Activated T-helper 17 cell treated with anti-CD3 and anti-CD28 coated beads, Interleukin-2, amount 50 U/mL, for 72 hours (primary cell): ENCODE results near the gene DYNC2H1. TPM values are rescaled to one million over a fixed set of nuclear protein-coding genes. Genes with fewer than 3 reads are reported as not detected.

Experiments
- ATAC-seq: fragments of 150-1000 bp; cut with Tn5 transposase; replicated peaks from 2 replicates; pipeline ENCODE4 v1.10.0; 2021; ENCODE audit warnings: mild to moderate bottlenecking, moderate library complexity
- H3K27ac Mint-ChIP-seq: one replicate; pipeline ENCODE4 v1.8.0; 2022; ENCODE audit warnings: mixed read lengths
- H3K27me3 Mint-ChIP-seq: one replicate; pipeline ENCODE4 v1.8.0; 2022; ENCODE audit warnings: mixed read lengths
- H3K36me3 Mint-ChIP-seq: one replicate; pipeline ENCODE4 v1.8.0; 2022; ENCODE audit warnings: low read depth, mild to moderate bottlenecking, mixed read lengths
- H3K4me1 Mint-ChIP-seq: one replicate; pipeline ENCODE4 v1.8.0; 2022; ENCODE audit warnings: mixed read lengths
- H3K4me3 Mint-ChIP-seq: one replicate; pipeline ENCODE4 v1.8.0; 2022; ENCODE audit warnings: mild to moderate bottlenecking, mixed read lengths
- H3K9me3 Mint-ChIP-seq: one replicate; pipeline ENCODE4 v1.8.0; 2022; ENCODE audit warnings: mixed read lengths
- total RNA-seq, 2 donors: library from RNA; stranded (reverse); gene quantifications; one replicate each; pipeline ENCODE4 v1.2.3, GENCODE V29; 2022

DYNC2H1 gene
- total RNA-seq, 2 donors from 2014 or later, result 2.2 to 2.5 TPM

DNA sequence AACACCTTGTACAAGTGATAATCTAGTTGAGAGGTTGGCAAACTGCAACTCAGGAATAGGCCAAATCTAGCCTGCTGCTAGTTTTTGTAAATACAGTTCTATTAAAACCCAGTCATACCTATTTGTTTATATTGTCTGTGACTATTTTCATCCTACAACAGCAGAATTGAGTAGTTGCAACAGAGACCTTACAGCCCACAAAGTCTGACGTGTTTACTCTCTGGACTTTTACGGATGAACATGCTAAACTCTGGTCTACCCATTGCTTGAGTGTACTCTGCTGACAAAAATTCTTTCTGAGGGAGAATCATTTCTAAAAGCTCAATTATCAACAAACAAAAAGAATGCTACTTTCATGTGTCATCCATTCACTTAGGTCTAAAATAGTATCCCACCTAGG is 287.0 kb downstream of the DYNC2H1 start:
- Mint-ChIP-seq H3K36me3 (no peaks in the 10 kb centered on the region), H3K27me3 (no peaks in the 10 kb centered on the region), H3K9me3 (peaks cover 6% of the 10 kb centered on the region), H3K4me3 (no peak overlapping the region), H3K27ac (no peak overlapping the region), H3K4me1 (no peaks in the 10 kb centered on the region)
- no peak for ATAC-seq

DNA sequence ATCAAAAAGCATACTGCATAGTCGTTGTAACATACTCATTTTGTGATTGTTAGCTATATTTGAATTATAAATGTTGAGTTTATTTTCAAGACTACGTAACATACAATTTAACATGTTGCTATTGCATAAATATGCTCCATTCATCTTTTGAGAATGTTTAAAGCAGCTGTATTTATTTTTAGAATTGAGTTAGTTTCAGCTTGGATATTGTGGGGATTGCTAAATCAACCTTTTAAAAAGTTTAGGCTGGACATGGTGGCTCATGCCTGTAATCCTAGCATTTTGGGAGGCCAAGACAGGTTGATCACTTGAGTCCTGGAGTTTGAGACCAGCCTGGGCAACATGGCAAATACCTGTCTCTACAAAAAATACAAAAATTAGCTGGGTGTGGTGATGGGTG is 288.1 kb downstream of the DYNC2H1 start:
- no peaks in the 10 kb centered on the region for H3K36me3 Mint-ChIP-seq
- no peak overlapping the region for H3K4me3 Mint-ChIP-seq
- no peaks in the 10 kb centered on the region for H3K27me3 Mint-ChIP-seq
- no peaks in the 10 kb centered on the region for H3K4me1 Mint-ChIP-seq
- H3K27ac Mint-ChIP-seq, result no peak overlapping the region
- no peak for ATAC-seq
- H3K9me3 Mint-ChIP-seq, result peaks cover 6% of the 10 kb centered on the region

DNA sequence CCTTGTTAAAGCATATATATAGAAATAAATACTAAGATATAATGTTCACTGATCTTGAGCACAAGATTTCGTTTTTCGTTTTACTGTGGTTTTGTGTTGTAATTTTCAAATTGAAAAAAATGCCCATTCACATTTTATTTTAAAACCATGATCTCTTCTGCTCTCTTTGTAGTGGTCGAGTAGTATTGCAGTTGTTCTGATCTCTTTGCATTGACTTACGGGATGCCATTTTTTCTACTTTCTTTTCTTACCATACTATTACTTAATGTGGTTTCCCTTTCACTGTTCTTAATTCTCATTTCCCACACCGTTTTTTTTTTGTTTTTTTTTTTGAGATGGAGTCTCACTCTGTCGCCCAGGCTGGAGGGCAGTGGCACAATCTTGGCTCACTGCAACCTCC is 289.6 kb downstream of the DYNC2H1 start:
- Mint-ChIP-seq H3K27ac (no peak overlapping the region), H3K9me3 (peaks cover 3% of the 10 kb centered on the region), H3K36me3 (no peaks in the 10 kb centered on the region), H3K4me3 (no peak overlapping the region), H3K27me3 (no peaks in the 10 kb centered on the region), H3K4me1 (no peaks in the 10 kb centered on the region)
- ATAC-seq, result no peak

DNA sequence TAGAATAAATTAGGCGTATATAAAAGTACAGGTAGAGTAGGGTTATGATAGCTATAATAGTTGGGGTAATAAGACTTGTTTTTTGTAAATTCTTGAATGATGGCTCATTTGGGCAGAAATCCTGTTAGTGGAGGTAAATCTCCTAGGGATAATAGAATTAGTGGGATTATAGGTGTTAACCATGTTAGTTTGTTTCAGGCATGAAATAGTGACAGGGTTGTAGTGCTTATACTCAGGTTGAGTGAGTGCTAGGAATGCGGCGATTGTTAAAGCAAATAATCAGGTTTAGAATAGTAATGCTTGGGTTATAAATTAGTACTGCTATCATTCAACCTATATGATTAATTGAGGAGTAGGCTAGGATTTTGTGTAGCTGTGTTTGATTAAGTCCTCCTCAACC is 297.1 kb downstream of the DYNC2H1 start:
- Mint-ChIP-seq H3K27me3 (no peaks in the 10 kb centered on the region), H3K36me3 (no peaks in the 10 kb centered on the region), H3K27ac (no peak overlapping the region), H3K9me3 (no peaks in the 10 kb centered on the region), H3K4me1 (no peaks in the 10 kb centered on the region), H3K4me3 (no peak overlapping the region)
- ATAC-seq, result no peak

DNA sequence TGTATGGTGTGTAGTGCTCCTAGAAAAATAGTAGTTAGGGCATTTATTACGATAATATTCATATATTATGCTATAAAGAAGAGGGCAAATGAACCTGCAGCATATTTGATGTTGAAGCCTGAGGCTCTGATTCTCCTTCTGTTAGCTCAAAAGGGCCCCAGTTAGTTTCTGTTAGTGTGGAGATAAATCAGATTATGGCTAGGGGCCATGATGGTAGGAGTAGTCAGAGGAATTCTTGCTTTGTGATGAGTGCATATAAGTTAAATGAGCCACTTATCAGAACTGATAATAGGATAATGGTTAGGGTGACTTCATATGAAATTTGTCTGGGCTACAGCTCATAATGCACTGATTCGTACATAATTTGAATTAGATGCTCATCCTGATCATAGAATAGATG is 298.4 kb downstream of the DYNC2H1 start:
- H3K27ac Mint-ChIP-seq, result no peak overlapping the region
- no peaks in the 10 kb centered on the region for H3K36me3 Mint-ChIP-seq
- no peak overlapping the region for H3K4me3 Mint-ChIP-seq
- H3K27me3 Mint-ChIP-seq, result no peaks in the 10 kb centered on the region
- H3K9me3 Mint-ChIP-seq, result no peaks in the 10 kb centered on the region
- no peak for ATAC-seq
- no peaks in the 10 kb centered on the region for H3K4me1 Mint-ChIP-seq

DNA sequence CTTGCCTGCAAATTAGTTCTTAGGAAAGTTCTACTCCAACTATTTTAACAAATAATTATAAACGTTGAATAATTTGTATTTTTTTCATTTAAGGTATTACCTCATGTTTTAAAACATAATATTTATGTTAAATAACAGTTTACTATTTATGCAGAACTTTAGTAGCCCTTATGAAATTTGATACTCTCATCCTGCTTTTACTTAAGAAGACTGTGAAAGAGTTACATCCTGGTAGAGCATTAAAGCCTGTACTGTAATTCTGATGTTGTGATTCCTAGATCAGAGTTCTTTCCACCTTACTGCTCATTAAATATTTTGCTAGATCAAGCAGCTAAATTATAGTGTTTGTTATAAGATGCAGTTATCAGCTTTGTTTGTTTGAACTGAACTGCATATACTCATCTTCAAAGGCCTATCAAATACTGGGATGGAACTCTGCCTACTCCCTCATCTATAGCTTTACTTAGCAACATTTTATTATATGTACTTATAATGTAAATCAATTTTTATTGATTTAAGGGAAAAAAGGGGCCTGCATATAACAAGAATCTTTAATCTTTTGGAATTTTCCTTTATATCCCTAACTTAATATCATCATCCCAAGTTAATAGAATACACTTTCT is 304.2 kb downstream of the DYNC2H1 start:
- Mint-ChIP-seq H3K4me1 (no peaks in the 10 kb centered on the region), H3K9me3 (peaks cover 4% of the 10 kb centered on the region), H3K36me3 (no peaks in the 10 kb centered on the region), H3K27me3 (no peaks in the 10 kb centered on the region), H3K27ac (no peak overlapping the region), H3K4me3 (no peak overlapping the region)
- ATAC-seq, result no peak

DNA sequence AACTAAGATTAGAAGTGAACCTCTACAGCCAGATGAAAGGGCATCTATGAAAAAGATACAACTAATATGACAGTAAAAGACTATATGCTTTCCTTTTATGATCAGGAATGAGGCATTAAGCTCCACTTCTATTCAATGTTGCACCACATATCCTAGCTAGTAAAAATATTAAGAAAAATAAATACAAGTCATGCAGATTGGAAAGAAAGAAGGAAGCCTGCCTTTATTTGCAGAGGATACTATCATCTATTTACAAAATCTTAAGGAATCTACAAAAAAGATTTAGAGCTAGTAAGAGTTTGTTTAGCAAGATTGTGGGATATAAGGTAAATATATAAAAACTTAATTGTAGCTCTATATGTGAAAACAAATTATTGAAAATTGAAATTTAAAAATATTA is 308.8 kb downstream of the DYNC2H1 start:
- Mint-ChIP-seq H3K9me3 (peaks cover 10% of the 10 kb centered on the region), H3K27me3 (no peaks in the 10 kb centered on the region), H3K4me3 (no peak overlapping the region), H3K4me1 (no peaks in the 10 kb centered on the region), H3K36me3 (no peaks in the 10 kb centered on the region), H3K27ac (no peak overlapping the region)
- no peak for ATAC-seq

DNA sequence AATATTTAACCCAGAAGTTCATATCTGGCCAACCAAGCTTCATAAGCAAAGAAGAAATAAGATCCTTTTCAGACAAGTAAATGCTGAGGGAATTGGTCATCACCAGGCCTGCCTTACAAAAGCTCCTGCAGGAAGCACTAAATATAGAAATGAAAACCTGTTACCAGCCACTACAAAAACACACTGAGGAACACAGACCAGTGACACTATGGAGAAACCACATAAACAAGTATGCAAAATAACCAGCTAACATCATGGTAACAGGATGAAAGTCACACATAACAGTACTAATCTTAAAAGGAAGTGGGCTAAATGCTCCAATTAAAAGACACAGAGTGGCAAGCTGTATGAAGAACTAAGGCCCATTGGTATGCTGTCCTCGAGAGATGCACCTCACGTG is 311.4 kb downstream of the DYNC2H1 start:
- no peaks in the 10 kb centered on the region for H3K36me3 Mint-ChIP-seq
- no peaks in the 10 kb centered on the region for H3K27me3 Mint-ChIP-seq

DNA sequence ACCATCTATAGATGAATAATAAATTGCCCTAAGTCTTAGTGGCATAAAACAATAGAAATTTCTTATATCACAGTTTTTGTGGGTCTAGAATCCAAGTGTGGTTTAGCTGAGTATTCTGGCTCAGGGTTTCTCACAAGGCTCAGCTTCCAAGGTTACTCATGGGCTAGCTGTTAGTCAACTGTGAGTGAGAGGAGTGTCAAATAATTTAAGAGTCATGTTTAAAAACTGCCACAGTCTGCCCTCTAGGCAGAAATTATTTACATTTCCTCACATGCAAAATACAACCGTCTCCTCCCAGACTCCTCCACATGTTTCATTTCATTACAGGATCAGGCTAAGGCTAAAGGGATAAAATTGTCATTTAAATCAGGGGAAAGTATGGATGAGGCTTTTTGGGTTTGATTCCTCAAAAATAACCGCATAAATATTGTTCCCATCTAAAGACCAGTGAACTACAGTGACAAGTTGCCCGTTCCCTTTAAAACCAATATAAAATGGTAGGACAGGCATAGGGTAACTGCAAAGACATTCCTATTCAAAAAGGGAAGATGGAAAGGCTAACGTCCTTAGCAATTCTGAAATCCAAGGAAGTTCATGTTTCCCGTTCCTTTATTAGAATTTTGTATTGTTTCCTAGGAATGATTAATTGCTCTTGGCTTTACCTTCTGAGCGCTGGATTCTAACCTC is 324.3 kb downstream of the DYNC2H1 start:
- no peak overlapping the region for H3K4me3 Mint-ChIP-seq
- H3K27ac Mint-ChIP-seq, result no peak overlapping the region
- ATAC-seq, result no peak

More for the DNA sequence above, 311.4 kb downstream of the DYNC2H1 start:
- no peak overlapping the region for H3K4me3 Mint-ChIP-seq
- H3K27ac Mint-ChIP-seq, result no peak overlapping the region
- no peaks in the 10 kb centered on the region for H3K4me1 Mint-ChIP-seq
- ATAC-seq, result peak; percentile 38
- H3K9me3 Mint-ChIP-seq, result peaks cover 6% of the 10 kb centered on the region

DNA sequence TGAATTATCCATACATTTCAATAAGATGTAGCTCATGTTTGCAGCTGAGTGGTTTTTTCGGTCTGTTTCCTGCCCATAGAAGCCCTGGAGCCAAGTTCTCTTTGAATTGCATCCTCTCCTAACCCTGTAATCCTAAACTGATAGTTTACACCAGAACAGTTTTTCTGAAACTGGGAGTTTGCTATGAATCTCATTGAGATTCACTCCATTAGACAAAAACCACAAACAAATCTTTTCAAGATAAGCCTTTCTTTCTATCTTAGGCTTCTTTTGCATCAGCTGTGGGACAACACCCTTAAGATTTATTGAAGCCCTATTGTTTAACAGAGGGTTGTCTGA is 324.8 kb downstream of the DYNC2H1 start:
- H3K27me3 Mint-ChIP-seq, result no peaks in the 10 kb centered on the region
- no peaks in the 10 kb centered on the region for H3K9me3 Mint-ChIP-seq

More for the DNA sequence above, 324.3 kb downstream of the DYNC2H1 start:
- H3K36me3 Mint-ChIP-seq, result no peaks in the 10 kb centered on the region
- H3K4me1 Mint-ChIP-seq, result no peaks in the 10 kb centered on the region
- H3K9me3 Mint-ChIP-seq, result no peaks in the 10 kb centered on the region
- no peaks in the 10 kb centered on the region for H3K27me3 Mint-ChIP-seq

DNA sequence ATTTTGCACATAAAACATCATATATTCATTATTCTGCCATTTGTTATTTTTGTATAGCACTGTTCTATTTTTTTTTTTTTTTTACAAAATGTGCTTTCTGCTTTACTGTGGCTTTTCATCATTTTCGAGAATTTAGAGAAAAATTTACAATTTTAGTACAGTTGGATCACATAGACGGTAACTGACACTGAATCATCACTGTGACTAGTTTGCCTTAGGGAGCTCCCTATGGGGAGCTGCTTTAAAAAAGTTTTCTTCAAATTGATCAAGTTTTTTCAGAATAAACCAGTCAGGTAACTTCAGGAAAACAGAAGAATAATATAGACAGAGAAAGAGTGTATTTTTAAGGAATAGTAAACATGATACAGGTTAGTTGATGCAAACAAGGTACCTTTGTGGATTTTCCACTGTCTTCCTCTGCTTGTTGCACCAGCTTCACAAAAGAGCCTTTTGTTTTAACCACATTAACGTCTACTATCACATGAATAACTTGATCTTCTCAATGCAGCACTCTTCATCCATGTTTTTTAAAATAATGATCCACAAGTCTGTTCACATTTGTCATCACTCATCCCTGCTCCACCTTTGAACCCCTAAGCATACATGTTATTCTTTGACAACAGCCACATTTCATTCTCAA is 327.0 kb downstream of the DYNC2H1 start:
- H3K36me3 Mint-ChIP-seq, result no peaks in the 10 kb centered on the region
- no peak overlapping the region for H3K4me3 Mint-ChIP-seq
- H3K27ac Mint-ChIP-seq, result no peak overlapping the region
- ATAC-seq, result no peak
- no peaks in the 10 kb centered on the region for H3K27me3 Mint-ChIP-seq
- H3K9me3 Mint-ChIP-seq, result no peaks in the 10 kb centered on the region
- no peaks in the 10 kb centered on the region for H3K4me1 Mint-ChIP-seq

More for the DNA sequence above, 324.8 kb downstream of the DYNC2H1 start:
- Mint-ChIP-seq H3K4me3 (no peak overlapping the region), H3K36me3 (no peaks in the 10 kb centered on the region), H3K27ac (no peak overlapping the region), H3K4me1 (no peaks in the 10 kb centered on the region)
- no peak for ATAC-seq

DNA sequence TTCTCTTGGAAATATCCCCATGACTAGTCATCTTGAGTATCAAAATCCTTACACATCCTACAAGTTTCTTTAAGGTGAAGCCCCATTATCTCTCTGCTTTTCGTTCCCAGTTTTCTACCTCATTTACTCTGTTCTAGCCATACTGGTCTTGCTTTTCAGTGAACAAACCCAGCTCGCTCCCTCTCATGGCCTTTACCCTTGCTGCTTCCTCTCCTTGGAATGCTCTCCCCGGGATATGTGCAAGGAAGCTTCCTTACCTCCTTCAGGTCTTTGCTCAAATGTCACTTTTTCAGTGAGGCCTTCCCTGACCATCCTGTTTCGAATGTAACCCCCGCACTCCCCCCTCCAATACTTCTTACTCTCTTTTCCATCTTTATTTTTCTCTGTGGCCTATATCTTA is 331.8 kb downstream of the DYNC2H1 start:
- Mint-ChIP-seq H3K4me3 (no peak overlapping the region), H3K36me3 (no peaks in the 10 kb centered on the region)

DNA sequence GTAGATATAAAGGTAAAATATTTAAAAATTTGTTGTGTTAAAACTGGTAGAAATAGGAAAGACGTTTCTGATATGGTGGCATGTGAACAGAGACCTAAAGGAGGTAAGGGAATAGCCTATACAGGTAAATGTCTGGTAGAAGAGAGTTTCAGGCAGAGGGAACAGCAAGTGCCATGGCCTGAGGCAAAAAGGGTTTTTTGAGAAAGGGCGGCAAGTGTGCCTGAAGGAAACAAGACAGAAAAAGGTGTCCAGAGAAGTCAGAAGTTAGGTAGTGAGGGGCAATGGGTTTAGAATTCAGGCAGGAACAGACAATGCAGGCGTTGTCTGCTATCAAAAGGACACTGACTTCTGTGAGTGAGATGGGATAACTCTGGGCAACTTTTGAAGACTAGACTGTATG is 339.7 kb downstream of the DYNC2H1 start:
- ATAC-seq, result no peak
- no peaks in the 10 kb centered on the region for H3K4me1 Mint-ChIP-seq
- H3K4me3 Mint-ChIP-seq, result no peak overlapping the region
- H3K27me3 Mint-ChIP-seq, result no peaks in the 10 kb centered on the region
- no peak overlapping the region for H3K27ac Mint-ChIP-seq
- H3K9me3 Mint-ChIP-seq, result no peaks in the 10 kb centered on the region
- H3K36me3 Mint-ChIP-seq, result no peaks in the 10 kb centered on the region

More for the DNA sequence above, 331.8 kb downstream of the DYNC2H1 start:
- Mint-ChIP-seq H3K9me3 (no peaks in the 10 kb centered on the region), H3K4me1 (no peaks in the 10 kb centered on the region), H3K27me3 (no peaks in the 10 kb centered on the region), H3K27ac (no peak overlapping the region)
- ATAC-seq, result no peak

DNA sequence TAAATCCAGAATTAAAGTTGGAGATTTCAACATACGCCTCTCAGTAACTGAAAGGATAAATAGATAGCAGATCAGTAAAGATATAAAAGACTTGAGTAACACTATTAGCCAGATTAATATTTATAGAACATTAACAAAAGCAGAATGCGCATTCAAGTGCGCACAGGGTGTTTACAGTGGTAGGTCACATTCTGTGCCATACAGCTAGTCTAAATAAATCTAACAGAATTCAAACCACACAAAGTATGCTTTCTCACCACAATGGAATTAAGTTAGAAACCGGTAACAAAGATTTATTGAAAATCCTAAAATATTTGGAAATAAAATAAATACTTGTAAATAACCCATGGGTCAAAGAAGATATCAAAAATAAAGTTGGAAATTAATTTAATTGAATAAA is 341.0 kb downstream of the DYNC2H1 start:
- Mint-ChIP-seq H3K36me3 (no peaks in the 10 kb centered on the region), H3K27ac (no peak overlapping the region), H3K4me1 (no peaks in the 10 kb centered on the region), H3K9me3 (no peaks in the 10 kb centered on the region), H3K27me3 (no peaks in the 10 kb centered on the region), H3K4me3 (no peak overlapping the region)
- ATAC-seq, result no peak

DNA sequence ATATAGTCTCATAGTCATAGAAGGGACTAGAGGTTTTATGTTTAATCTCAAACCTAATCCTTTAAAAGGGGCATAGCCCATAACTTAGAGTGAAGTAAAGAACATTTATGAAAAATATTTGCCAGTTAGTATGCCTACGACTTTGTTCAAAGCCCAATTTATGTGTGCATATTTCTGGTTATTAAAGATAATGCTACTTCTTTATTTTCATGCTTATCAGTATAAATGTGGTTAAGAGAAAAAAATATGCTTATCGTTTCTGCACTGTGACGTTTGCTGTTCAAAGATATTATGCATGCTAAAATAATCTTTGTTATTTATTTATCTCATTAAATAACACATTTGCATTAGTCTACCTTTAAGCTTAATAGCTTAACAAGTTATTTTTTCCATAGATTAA is 343.9 kb downstream of the DYNC2H1 start:
- ATAC-seq, result no peak
- H3K4me3 Mint-ChIP-seq, result no peak overlapping the region
- H3K27me3 Mint-ChIP-seq, result no peaks in the 10 kb centered on the region
- no peak overlapping the region for H3K27ac Mint-ChIP-seq
- H3K4me1 Mint-ChIP-seq, result no peaks in the 10 kb centered on the region
- H3K36me3 Mint-ChIP-seq, result no peaks in the 10 kb centered on the region
- no peaks in the 10 kb centered on the region for H3K9me3 Mint-ChIP-seq
